Esophagus muscularis mucosa (tissue), 4 donors: ENCODE data around the gene TENM3. TPM values are rescaled to one million over a fixed set of nuclear protein-coding genes. Genes with fewer than 3 reads are reported as not detected.

Source experiments
- DNase-seq: peaks from one replicate; pipeline ENCODE4 v3.0.0-alpha.2; 2017; ENCODE audit errors: extremely low spot score
- H3K27ac ChIP-seq, 4 donors: fragments of 200-600 bp; sonication (generic); replicated peaks in 1 of 4; 1 replicate in 3 of 4; 2 replicates in 1 of 4; pipeline ENCODE4 v1.5.1; 2016 to 2019; ENCODE audit warnings: mild to moderate bottlenecking in 1 of 4
- H3K27me3 ChIP-seq, 4 donors: fragments of 200-600 bp; sonication (generic); one replicate each; pipeline versions ENCODE4 v1.5.1 to v1.6.0; 2016 to 2019
- H3K36me3 ChIP-seq, 4 donors: fragments of 200-600 bp; sonication (generic); one replicate each; pipeline ENCODE4 v1.5.1; 2016 to 2019
- H3K4me1 ChIP-seq, 4 donors: fragments of 200-600 bp; sonication (generic); one replicate each; pipeline ENCODE4 v1.5.1; 2016 to 2019
- H3K4me3 ChIP-seq, 4 donors: fragments of 200-600 bp; sonication (generic); 1 replicate in 2 of 4; 2 replicates in 2 of 4; pipeline ENCODE4 v1.5.1; 2016 to 2019; ENCODE audit warnings: mild to moderate bottlenecking in 4 of 4, moderate library complexity in 1 of 4
- H3K9me3 ChIP-seq, 4 donors: fragments of 200-600 bp; sonication (generic); 1 replicate in 3 of 4; 2 replicates in 1 of 4; pipeline ENCODE4 v1.5.1; 2016 to 2019
- EP300 ChIP-seq: sonication (generic); formaldehyde crosslinking; IDR thresholded peaks from one replicate; pipeline ENCODE4 v1.6.1; 2017; ENCODE audit warnings: antibody characterized with exemption
- POLR2A ChIP-seq: fragments of 450-650 bp; IDR thresholded peaks from one replicate; pipeline ENCODE4 v1.6.1; 2017; ENCODE audit warnings: antibody characterized with exemption, moderate library complexity, mild to moderate bottlenecking, low read depth
- POLR2AphosphoS5 ChIP-seq, 2 donors: sonication (generic); formaldehyde crosslinking; IDR thresholded peaks; one replicate each; pipeline ENCODE4 v1.6.1; 2017; ENCODE audit warnings: antibody characterized with exemption in 2 of 2
- WGBS: methylation state at CpG from one replicate; pipeline ENCODE4 v1.1.5; 2018; 5-methylcytosine and 5-hydroxymethylcytosine counted together
- intact Hi-C: fragments of 100-400 bp; cut with DNase I; formaldehyde crosslinking; loops from one replicate; pipeline ENCODE4 v1.15.1; 2023
- total RNA-seq, 4 donors: library from RNA; depleted of rRNA; stranded (reverse); fragments of >200 nt; gene quantifications; one replicate each; pipeline versions ENCODE4 v1.1.0 to v1.2.1, GENCODE V29; 2016
- TF ChIP-seq, protein P1 (sequence below), 3 experiments: fragments of 200-600 bp in 2 of 3; fragments of 450-650 bp in 1 of 3; sonication (generic) in 2 of 3; IDR thresholded peaks; one replicate each; pipeline ENCODE4 v1.5.1; 2017 to 2019; ENCODE audit warnings: antibody characterized with exemption in 3 of 3, mild to moderate bottlenecking in 2 of 3, moderate library complexity in 1 of 3

The TENM3 gene
- total RNA-seq, 4 donors from 2014 or later: 16.2 to 30.5 (median 28.3) TPM

GRCh38 chr4:182671749-182672148 is 428.5 kb downstream of the TENM3 start:
- Histone ChIP-seq H3K27ac (no peak overlapping the region), H3K9me3 (no peaks in the 10 kb centered on the region), H3K27me3 (no peaks in the 10 kb centered on the region), H3K36me3 (no peaks in the 10 kb centered on the region), H3K4me1 (no peaks in the 10 kb centered on the region), H3K4me3 (no peak overlapping the region)
- intact Hi-C loops: no loop called here
- TF ChIP-seq POLR2AphosphoS5 (IDR thresholded peaks at IDR 0.05) (no peak), EP300 (no peak), POLR2A (no peak)
- TF ChIP-seq, protein P1, sequence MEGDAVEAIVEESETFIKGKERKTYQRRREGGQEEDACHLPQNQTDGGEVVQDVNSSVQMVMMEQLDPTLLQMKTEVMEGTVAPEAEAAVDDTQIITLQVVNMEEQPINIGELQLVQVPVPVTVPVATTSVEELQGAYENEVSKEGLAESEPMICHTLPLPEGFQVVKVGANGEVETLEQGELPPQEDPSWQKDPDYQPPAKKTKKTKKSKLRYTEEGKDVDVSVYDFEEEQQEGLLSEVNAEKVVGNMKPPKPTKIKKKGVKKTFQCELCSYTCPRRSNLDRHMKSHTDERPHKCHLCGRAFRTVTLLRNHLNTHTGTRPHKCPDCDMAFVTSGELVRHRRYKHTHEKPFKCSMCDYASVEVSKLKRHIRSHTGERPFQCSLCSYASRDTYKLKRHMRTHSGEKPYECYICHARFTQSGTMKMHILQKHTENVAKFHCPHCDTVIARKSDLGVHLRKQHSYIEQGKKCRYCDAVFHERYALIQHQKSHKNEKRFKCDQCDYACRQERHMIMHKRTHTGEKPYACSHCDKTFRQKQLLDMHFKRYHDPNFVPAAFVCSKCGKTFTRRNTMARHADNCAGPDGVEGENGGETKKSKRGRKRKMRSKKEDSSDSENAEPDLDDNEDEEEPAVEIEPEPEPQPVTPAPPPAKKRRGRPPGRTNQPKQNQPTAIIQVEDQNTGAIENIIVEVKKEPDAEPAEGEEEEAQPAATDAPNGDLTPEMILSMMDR (IDR thresholded peaks at IDR 0.05): no peak
- DNase-seq: no peak
- 88% methylated on average over 5 of the region's 5 CpGs for WGBS

DNA sequence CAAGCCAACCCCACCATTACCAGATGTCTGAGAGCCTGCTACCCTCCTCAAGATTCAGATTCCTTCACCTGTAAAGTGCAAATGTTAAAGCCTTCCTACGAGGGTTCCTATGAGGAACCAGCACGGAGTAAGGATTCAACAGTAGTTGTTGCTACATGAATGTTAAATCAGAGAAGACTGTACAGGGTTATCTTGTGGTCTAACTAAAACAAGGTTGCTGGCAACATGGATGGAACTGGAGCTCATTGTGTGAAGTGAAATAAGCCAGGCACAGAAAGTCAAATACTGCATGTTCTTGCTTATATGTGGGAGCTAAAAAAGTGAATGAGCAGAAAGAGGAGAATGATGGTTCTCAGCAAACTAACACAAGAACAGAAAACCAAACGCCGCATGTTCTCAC is 435.4 kb downstream of the TENM3 start:
- TF ChIP-seq EP300 (no peak), POLR2A (no peak), POLR2AphosphoS5 (IDR thresholded peaks at IDR 0.05) (no peak)
- TF ChIP-seq, protein P1 (IDR thresholded peaks at IDR 0.05): no peak
- no peak for DNase-seq
- Histone ChIP-seq H3K9me3 (no peaks in the 10 kb centered on the region), H3K27ac (no peak overlapping the region), H3K27me3 (no peaks in the 10 kb centered on the region), H3K4me3 (no peak overlapping the region), H3K4me1 (peaks cover 0 to 17% (median 7%) of the 10 kb centered on the region in 4 donors), H3K36me3 (no peaks in the 10 kb centered on the region)
- WGBS: 95% methylated on average over 4 of the region's 4 CpGs
- intact Hi-C loops: no loop called here

DNA sequence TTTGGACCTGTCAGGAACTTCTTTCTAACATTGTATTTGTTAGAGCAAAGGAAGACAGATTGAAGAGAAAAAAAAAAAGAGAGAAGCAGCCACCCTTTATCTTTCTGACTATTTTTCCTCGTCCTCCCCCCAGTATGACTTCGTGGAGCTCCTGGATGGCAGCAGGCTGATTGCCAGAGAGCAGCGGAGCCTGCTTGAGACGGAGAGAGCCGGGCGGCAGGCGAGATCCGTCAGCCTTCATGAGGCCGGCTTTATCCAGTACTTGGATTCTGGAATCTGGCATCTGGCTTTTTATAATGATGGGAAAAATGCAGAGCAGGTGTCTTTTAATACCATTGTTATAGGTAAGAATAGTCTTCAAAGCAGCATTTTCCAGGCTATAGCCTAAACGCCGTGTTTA is 436.3 kb downstream of the TENM3 start:
- no peak for DNase-seq
- no peaks in the 10 kb centered on the region for H3K9me3 ChIP-seq
- H3K4me1 ChIP-seq: peaks cover 0 to 17% (median 7%) of the 10 kb centered on the region in 4 donors
- no peak overlapping the region for H3K4me3 ChIP-seq
- intact Hi-C loops: no loop called here
- 83% methylated on average over 11 of the region's 11 CpGs for WGBS
- no peaks in the 10 kb centered on the region for H3K27me3 ChIP-seq
- no peaks in the 10 kb centered on the region for H3K36me3 ChIP-seq
- no peak for TF ChIP-seq POLR2A
- TF ChIP-seq, protein P1 (IDR thresholded peaks at IDR 0.05): no peak
- no peak for TF ChIP-seq POLR2AphosphoS5 (IDR thresholded peaks at IDR 0.05)
- no peak for TF ChIP-seq EP300
- no peak overlapping the region for H3K27ac ChIP-seq

GRCh38 chr4:182680234-182680653 is 437.0 kb downstream of the TENM3 start:
- peak overlapping the region in 1 of 4 donors; percentile 13 for H3K4me3 ChIP-seq
- no peaks in the 10 kb centered on the region for H3K27me3 ChIP-seq
- WGBS: 61% methylated on average over 15 of the region's 15 CpGs
- DNase-seq: no peak
- peaks cover 0 to 17% (median 7%) of the 10 kb centered on the region in 4 donors for H3K4me1 ChIP-seq
- intact Hi-C loops: no loop called here
- no peaks in the 10 kb centered on the region for H3K36me3 ChIP-seq
- TF ChIP-seq EP300: no peak
- TF ChIP-seq, protein P1 (IDR thresholded peaks at IDR 0.05): no peak
- TF ChIP-seq POLR2AphosphoS5 (IDR thresholded peaks at IDR 0.05): no peak
- H3K27ac ChIP-seq: peak overlapping the region in 1 of 4 donors; percentile 7
- H3K9me3 ChIP-seq: no peaks in the 10 kb centered on the region

DNA sequence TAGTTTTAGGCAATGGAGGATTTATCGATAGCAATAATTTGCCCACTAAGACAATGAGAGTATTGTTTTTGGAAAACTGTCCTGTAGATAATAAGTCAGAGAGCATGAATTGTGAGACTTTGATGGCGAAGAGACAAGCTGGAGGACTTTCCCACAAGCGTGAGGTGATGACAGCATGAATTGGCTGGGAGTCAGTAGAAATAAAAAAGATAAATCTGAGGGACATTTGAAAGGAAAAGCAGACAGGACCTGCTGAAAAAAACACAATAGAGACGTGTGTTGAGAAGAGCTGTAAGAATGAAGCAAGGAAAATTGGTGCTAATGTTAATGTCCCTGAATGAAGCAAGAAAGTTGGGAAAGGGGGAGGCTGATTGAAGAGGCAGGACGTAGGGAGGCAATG is 440.5 kb downstream of the TENM3 start:
- H3K36me3 ChIP-seq: peaks cover 0 to 4% (median 0%) of the 10 kb centered on the region in 4 donors
- no peaks in the 10 kb centered on the region for H3K9me3 ChIP-seq
- TF ChIP-seq, protein P1 (IDR thresholded peaks at IDR 0.05): no peak
- TF ChIP-seq POLR2AphosphoS5 (IDR thresholded peaks at IDR 0.05) (no peak), EP300 (no peak), POLR2A (no peak)
- no peak overlapping the region for H3K4me3 ChIP-seq
- intact Hi-C loops: no loop called here
- H3K27me3 ChIP-seq: no peaks in the 10 kb centered on the region
- DNase-seq: no peak
- 53% methylated on average over 5 of the region's 5 CpGs for WGBS
- H3K27ac ChIP-seq: no peak overlapping the region
- H3K4me1 ChIP-seq: peaks cover 0 to 11% (median 0%) of the 10 kb centered on the region in 4 donors
